ENCODE data around the gene MCTP2. TPM values are rescaled to one million over a fixed set of nuclear protein-coding genes. Genes with fewer than 3 reads are reported as not detected.

MCTP2 gene
- total RNA-seq, 1 donor from 2014 or later: 12.8 TPM

GRCh38 chr15:94532226-94532625, 300.9 kb downstream of the MCTP2 start:
- TF ChIP-seq CTCF (IDR thresholded peaks at IDR 0.05; ENCODE audit: unreplicated experiment): no peak
- Mint-ChIP-seq H3K4me3 (no peak overlapping the region), H3K27me3 (ENCODE audit: low read depth) (no peaks in the 10 kb centered on the region), H3K4me1 (no peaks in the 10 kb centered on the region), H3K9me3 (peaks cover 2% of the 10 kb centered on the region), H3K36me3 (no peaks in the 10 kb centered on the region), H3K27ac (no peak overlapping the region)
- no peak for DNase-seq (ENCODE audit: low spot score in 2 of 2, unreplicated experiment in 2 of 2)

Data from mesothelial cell of epicardium (in vitro differentiated cells).